Mesenchymal stem cell (in vitro differentiated cells and primary cell): ENCODE results near the gene CDH10.

ENCODE experiments used
- DNase-seq: peaks from one replicate; pipeline ENCODE4 v3.0.0-alpha.2; 2013
- H2AFZ ChIP-seq: one replicate; pipeline ENCODE4 v1.6.1; 2013; ENCODE audit warnings: low read depth, mild to moderate bottlenecking, control low read depth, inconsistent platforms, low read length, moderate library complexity
- H2AK5ac ChIP-seq: 2 replicates; pipeline ENCODE4 v1.6.1; 2013; ENCODE audit warnings: low read length, moderate library complexity, mild to moderate bottlenecking, inconsistent platforms; ENCODE audit not compliant: severe bottlenecking
- H2BK120ac ChIP-seq: one replicate; pipeline ENCODE4 v1.6.1; 2013; ENCODE audit warnings: low read depth, mild to moderate bottlenecking, inconsistent platforms, low read length, moderate library complexity
- H2BK12ac ChIP-seq, 2 experiments: one replicate each; pipeline ENCODE4 v1.6.1; 2013; ENCODE audit warnings: inconsistent platforms in 2 of 2, low read length in 2 of 2, mild to moderate bottlenecking in 2 of 2, moderate library complexity in 2 of 2, control low read depth in 1 of 2
- H2BK15ac ChIP-seq: one replicate; pipeline ENCODE4 v1.6.1; 2013; ENCODE audit warnings: mild to moderate bottlenecking, low read depth, inconsistent platforms; ENCODE audit not compliant: poor library complexity, severe bottlenecking
- H2BK5ac ChIP-seq: 2 replicates; pipeline ENCODE4 v1.6.1; 2013; ENCODE audit warnings: low read depth, mild to moderate bottlenecking, low read length, control low read depth, inconsistent platforms; ENCODE audit not compliant: poor library complexity, severe bottlenecking
- H3K14ac ChIP-seq, 2 experiments: one replicate each; pipeline ENCODE4 v1.6.1; 2013; ENCODE audit warnings: inconsistent platforms in 2 of 2, low read length in 2 of 2, control low read depth in 1 of 2, mild to moderate bottlenecking in 1 of 2, moderate library complexity in 1 of 2
- H3K18ac ChIP-seq, 2 experiments: one replicate each; pipeline ENCODE4 v1.6.1; 2013; ENCODE audit warnings: inconsistent platforms in 2 of 2, low read length in 2 of 2, control low read depth in 1 of 2, low read depth in 1 of 2, mild to moderate bottlenecking in 1 of 2
- H3K23ac ChIP-seq, 2 experiments: one replicate each; pipeline ENCODE4 v1.6.1; 2013; ENCODE audit warnings: inconsistent platforms in 2 of 2, low read length in 2 of 2, mild to moderate bottlenecking in 2 of 2, moderate library complexity in 2 of 2, control low read depth in 1 of 2
- H3K27ac ChIP-seq: 2 replicates; pipeline ENCODE4 v1.5.1; 2013; ENCODE audit warnings: mild to moderate bottlenecking, moderate library complexity, low read length, control low read depth, inconsistent platforms; ENCODE audit not compliant: poor library complexity, severe bottlenecking
- H3K27me3 ChIP-seq, 2 experiments: 2 replicates each; pipeline versions ENCODE4 v1.6.1 to v1.7.0; 2013; ENCODE audit warnings: low read length in 2 of 2, mild to moderate bottlenecking in 2 of 2, moderate library complexity in 2 of 2, control low read depth in 1 of 2, inconsistent platforms in 1 of 2; ENCODE audit not compliant: control insufficient read depth in 1 of 2, insufficient read depth in 1 of 2
- H3K36me3 ChIP-seq, 2 experiments: 2 replicates each; pipeline versions ENCODE4 v1.6.1 to v1.7.0; 2013; ENCODE audit warnings: low read length in 2 of 2, control low read depth in 1 of 2, inconsistent platforms in 1 of 2, low read depth in 1 of 2, mild to moderate bottlenecking in 1 of 2; ENCODE audit not compliant: insufficient read depth in 2 of 2, control insufficient read depth in 1 of 2
- H3K4ac ChIP-seq, 2 experiments: one replicate each; pipeline ENCODE4 v1.6.1; 2013; ENCODE audit warnings: inconsistent platforms in 2 of 2, low read length in 2 of 2, mild to moderate bottlenecking in 2 of 2, moderate library complexity in 2 of 2, control low read depth in 1 of 2, low read depth in 1 of 2
- H3K4me1 ChIP-seq: 2 replicates; pipeline ENCODE4 v1.6.1; 2013; ENCODE audit warnings: low read depth, low read length, control low read depth; ENCODE audit not compliant: control insufficient read depth, insufficient read depth
- H3K4me2 ChIP-seq: 2 replicates; pipeline ENCODE4 v1.6.1; 2013; ENCODE audit warnings: low read length, mild to moderate bottlenecking, inconsistent platforms; ENCODE audit not compliant: poor library complexity, severe bottlenecking
- H3K4me3 ChIP-seq, 2 experiments: 2 replicates each; pipeline versions ENCODE4 v1.5.1 to v1.7.0; 2013; ENCODE audit warnings: low read length in 2 of 2, mild to moderate bottlenecking in 2 of 2, control low read depth in 1 of 2, low read depth in 1 of 2; ENCODE audit not compliant: insufficient read depth in 1 of 2
- H3K79me1 ChIP-seq: replicated peaks from 2 replicates; pipeline ENCODE4 v1.6.1; 2013; ENCODE audit warnings: mild to moderate bottlenecking, control low read depth, low read length, inconsistent platforms; ENCODE audit not compliant: poor library complexity, severe bottlenecking
- H3K9ac ChIP-seq: 2 replicates; pipeline ENCODE4 v1.7.0; 2013; ENCODE audit warnings: mild to moderate bottlenecking, low read length, moderate library complexity
- H3K9me3 ChIP-seq: 2 replicates; pipeline ENCODE4 v1.7.0; 2013; ENCODE audit warnings: mild to moderate bottlenecking, low read length; ENCODE audit not compliant: control insufficient read depth
- H4K8ac ChIP-seq: one replicate; pipeline ENCODE4 v1.6.1; 2013; ENCODE audit warnings: inconsistent platforms, mild to moderate bottlenecking, low read length, moderate library complexity
- H4K91ac ChIP-seq: one replicate; pipeline ENCODE4 v1.6.1; 2013; ENCODE audit warnings: mild to moderate bottlenecking, low read length, inconsistent platforms
- whole genome bisulfite sequencing: methylation state at CpG from one replicate; pipeline ENCODE4 v1.1.7; 2013; ENCODE audit warnings: mixed read lengths; 5-methylcytosine and 5-hydroxymethylcytosine counted together

Gene CDH10

GRCh38 chr5:24602188-24602587 lies 42.6 kb downstream of the CDH10 start:
- WGBS = 83% methylated on average over 1 of the region's 2 CpGs
- H3K4me2 ChIP-seq = no peak overlapping the region
- no peak overlapping the region for H2BK15ac ChIP-seq

GRCh38 chr5:24598956-24599355 lies 45.8 kb downstream of the CDH10 start:
- no peak for DNase-seq
- WGBS = 58% methylated on average over 1 of the region's 1 CpG
- Histone ChIP-seq H2BK12ac (no peak overlapping the region), H2BK5ac (no peak overlapping the region), H3K36me3 (no peaks in the 10 kb centered on the region), H3K18ac (no peak overlapping the region), H3K9me3 (no peaks in the 10 kb centered on the region), H3K79me1 (no peaks in the 10 kb centered on the region), H2BK15ac (no peak overlapping the region), H2AK5ac (no peak overlapping the region), H3K27me3 (no peaks in the 10 kb centered on the region), H3K14ac (no peak overlapping the region), H3K4ac (no peak overlapping the region), H2AFZ (no peak overlapping the region), H4K91ac (no peak overlapping the region), H3K4me3 (no peak overlapping the region), H3K9ac (no peak overlapping the region), H3K23ac (no peak overlapping the region), H2BK120ac (no peak overlapping the region), H4K8ac (no peak overlapping the region), H3K4me1 (no peaks in the 10 kb centered on the region), H3K4me2 (no peak overlapping the region), H3K27ac (no peak overlapping the region)

More at GRCh38 chr5:24602188-24602587, 42.6 kb downstream of the CDH10 start:
- H3K9me3 ChIP-seq = no peaks in the 10 kb centered on the region
- no peaks in the 10 kb centered on the region for H3K27me3 ChIP-seq
- H2BK5ac ChIP-seq = no peak overlapping the region
- H3K23ac ChIP-seq = no peak overlapping the region
- no peaks in the 10 kb centered on the region for H3K79me1 ChIP-seq
- no peaks in the 10 kb centered on the region for H3K36me3 ChIP-seq
- H3K14ac ChIP-seq = no peak overlapping the region
- H3K18ac ChIP-seq = no peak overlapping the region
- no peaks in the 10 kb centered on the region for H3K4me1 ChIP-seq
- no peak overlapping the region for H2BK12ac ChIP-seq
- no peak overlapping the region for H4K91ac ChIP-seq
- no peak overlapping the region for H2AFZ ChIP-seq
- no peak overlapping the region for H2AK5ac ChIP-seq
- no peak overlapping the region for H3K9ac ChIP-seq
- H3K4me3 ChIP-seq = no peak overlapping the region
- no peak for DNase-seq
- H3K27ac ChIP-seq = no peak overlapping the region
- no peak overlapping the region for H2BK120ac ChIP-seq
- no peak overlapping the region for H4K8ac ChIP-seq
- H3K4ac ChIP-seq = no peak overlapping the region

DNA sequence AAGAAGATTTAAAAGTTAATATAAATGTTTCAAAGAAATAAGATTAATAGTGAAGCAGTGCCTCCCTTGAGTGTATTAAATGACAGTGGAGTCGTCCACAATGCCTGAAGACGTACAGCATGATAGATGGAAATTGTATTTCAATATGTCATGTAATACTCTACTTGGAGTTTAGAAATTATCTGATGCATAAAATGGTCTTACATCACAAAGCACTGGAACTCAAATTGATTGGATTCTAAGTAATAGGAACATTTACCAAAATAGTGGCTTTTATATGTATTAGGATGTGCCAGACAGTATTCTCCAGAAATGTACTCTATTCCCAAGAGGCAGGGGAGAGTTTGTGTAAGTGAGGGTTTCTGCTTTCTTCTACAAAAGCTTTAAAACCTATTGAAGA lies 49.4 kb downstream of the CDH10 start:
- H3K4me2 ChIP-seq = no peak overlapping the region
- no peak overlapping the region for H3K9ac ChIP-seq
- H3K14ac ChIP-seq = no peak overlapping the region
- 100% methylated on average over 2 of the region's 2 CpGs for WGBS
- no peak overlapping the region for H3K4me3 ChIP-seq
- no peak overlapping the region for H2AFZ ChIP-seq
- no peak overlapping the region for H3K27ac ChIP-seq
- no peak overlapping the region for H2BK12ac ChIP-seq
- no peaks in the 10 kb centered on the region for H3K9me3 ChIP-seq
- H2BK5ac ChIP-seq = no peak overlapping the region
- no peak overlapping the region for H2BK120ac ChIP-seq
- H2AK5ac ChIP-seq = no peak overlapping the region
- H3K27me3 ChIP-seq = no peaks in the 10 kb centered on the region
- no peak for DNase-seq
- H3K79me1 ChIP-seq = no peaks in the 10 kb centered on the region
- H3K36me3 ChIP-seq = no peaks in the 10 kb centered on the region
- no peak overlapping the region for H3K18ac ChIP-seq
- no peak overlapping the region for H4K8ac ChIP-seq
- H3K4me1 ChIP-seq = no peaks in the 10 kb centered on the region
- no peak overlapping the region for H4K91ac ChIP-seq
- H3K23ac ChIP-seq = no peak overlapping the region
- H3K4ac ChIP-seq = no peak overlapping the region
- no peak overlapping the region for H2BK15ac ChIP-seq

- H3K4me1 ChIP-seq = no peaks in the 10 kb centered on the region
- H2BK15ac ChIP-seq = no peak overlapping the region
- no peaks in the 10 kb centered on the region for H3K79me1 ChIP-seq
- H3K4me3 ChIP-seq = no peak overlapping the region
- no peak overlapping the region for H3K23ac ChIP-seq
- no peak overlapping the region for H3K4ac ChIP-seq
- no peak overlapping the region for H4K91ac ChIP-seq
- H3K18ac ChIP-seq = no peak overlapping the region
- H3K27me3 ChIP-seq = no peaks in the 10 kb centered on the region
- no peak overlapping the region for H3K27ac ChIP-seq
- no peaks in the 10 kb centered on the region for H3K36me3 ChIP-seq
- DNase-seq = no peak
- H3K4me2 ChIP-seq = no peak overlapping the region
- H2AK5ac ChIP-seq = no peak overlapping the region
- no peak overlapping the region for H2BK12ac ChIP-seq
- no peak overlapping the region for H4K8ac ChIP-seq
- H3K9ac ChIP-seq = no peak overlapping the region
- H3K14ac ChIP-seq = no peak overlapping the region
- no peaks in the 10 kb centered on the region for H3K9me3 ChIP-seq
- no peak overlapping the region for H2BK5ac ChIP-seq
- H2AFZ ChIP-seq = no peak overlapping the region
- H2BK120ac ChIP-seq = no peak overlapping the region
Measured at GRCh38 chr5:24591426-24591825, 53.4 kb downstream of the CDH10 start.
